HL-60 (cell line): Measurements from ENCODE around the gene ATP10B.
A peak's percentile ranks its signal among the peaks of the same experiment; 100 is the strongest.

Experiments
- POLR2AphosphoS5 ChIP-seq: IDR thresholded peaks from 2 replicates; pipeline ENCODE4 v1.6.1; 2012; ENCODE audit warnings: low read depth
- SPI1 ChIP-seq: IDR thresholded peaks from 2 replicates; pipeline ENCODE4 v1.6.1; 2012; ENCODE audit warnings: low read depth, mild to moderate bottlenecking, borderline replicate concordance
- TF ChIP-seq, protein P1 (sequence below): IDR thresholded peaks from one replicate; pipeline ENCODE4 v1.5.1; 2011; ENCODE audit warnings: low read length, control low read depth, inconsistent platforms; ENCODE audit not compliant: insufficient read depth
- TF ChIP-seq, protein P2 (sequence below): IDR thresholded peaks from 2 replicates; pipeline ENCODE4 v1.6.1; 2012; ENCODE audit warnings: low read depth; ENCODE audit not compliant: insufficient replicate concordance

DNA sequence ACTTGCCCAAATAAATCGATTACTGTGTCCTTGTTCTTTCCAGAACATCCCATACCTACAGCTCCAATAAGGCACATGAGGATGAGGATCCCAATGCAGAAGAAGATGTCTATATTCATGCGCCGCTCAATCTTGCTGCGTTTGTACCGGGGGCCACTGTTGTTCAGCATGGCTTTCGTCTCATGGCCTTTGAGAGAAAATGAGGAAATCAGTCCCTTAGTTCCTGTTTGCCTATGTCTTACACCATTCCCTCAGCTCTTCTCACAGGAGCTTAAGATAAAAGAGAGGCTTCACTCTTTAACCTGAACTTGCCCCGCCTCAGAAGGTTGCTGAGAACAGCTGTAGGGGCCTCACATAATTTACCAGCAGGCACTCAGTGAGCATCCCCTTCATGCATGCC is 211.6 kb downstream of the ATP10B start:
- TF ChIP-seq POLR2AphosphoS5 = no peak
- TF ChIP-seq, protein P1, sequence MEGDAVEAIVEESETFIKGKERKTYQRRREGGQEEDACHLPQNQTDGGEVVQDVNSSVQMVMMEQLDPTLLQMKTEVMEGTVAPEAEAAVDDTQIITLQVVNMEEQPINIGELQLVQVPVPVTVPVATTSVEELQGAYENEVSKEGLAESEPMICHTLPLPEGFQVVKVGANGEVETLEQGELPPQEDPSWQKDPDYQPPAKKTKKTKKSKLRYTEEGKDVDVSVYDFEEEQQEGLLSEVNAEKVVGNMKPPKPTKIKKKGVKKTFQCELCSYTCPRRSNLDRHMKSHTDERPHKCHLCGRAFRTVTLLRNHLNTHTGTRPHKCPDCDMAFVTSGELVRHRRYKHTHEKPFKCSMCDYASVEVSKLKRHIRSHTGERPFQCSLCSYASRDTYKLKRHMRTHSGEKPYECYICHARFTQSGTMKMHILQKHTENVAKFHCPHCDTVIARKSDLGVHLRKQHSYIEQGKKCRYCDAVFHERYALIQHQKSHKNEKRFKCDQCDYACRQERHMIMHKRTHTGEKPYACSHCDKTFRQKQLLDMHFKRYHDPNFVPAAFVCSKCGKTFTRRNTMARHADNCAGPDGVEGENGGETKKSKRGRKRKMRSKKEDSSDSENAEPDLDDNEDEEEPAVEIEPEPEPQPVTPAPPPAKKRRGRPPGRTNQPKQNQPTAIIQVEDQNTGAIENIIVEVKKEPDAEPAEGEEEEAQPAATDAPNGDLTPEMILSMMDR = no peak
- TF ChIP-seq SPI1 = peak; percentile 81; the same call in 1 of the 2 replicates
- TF ChIP-seq, protein P2, sequence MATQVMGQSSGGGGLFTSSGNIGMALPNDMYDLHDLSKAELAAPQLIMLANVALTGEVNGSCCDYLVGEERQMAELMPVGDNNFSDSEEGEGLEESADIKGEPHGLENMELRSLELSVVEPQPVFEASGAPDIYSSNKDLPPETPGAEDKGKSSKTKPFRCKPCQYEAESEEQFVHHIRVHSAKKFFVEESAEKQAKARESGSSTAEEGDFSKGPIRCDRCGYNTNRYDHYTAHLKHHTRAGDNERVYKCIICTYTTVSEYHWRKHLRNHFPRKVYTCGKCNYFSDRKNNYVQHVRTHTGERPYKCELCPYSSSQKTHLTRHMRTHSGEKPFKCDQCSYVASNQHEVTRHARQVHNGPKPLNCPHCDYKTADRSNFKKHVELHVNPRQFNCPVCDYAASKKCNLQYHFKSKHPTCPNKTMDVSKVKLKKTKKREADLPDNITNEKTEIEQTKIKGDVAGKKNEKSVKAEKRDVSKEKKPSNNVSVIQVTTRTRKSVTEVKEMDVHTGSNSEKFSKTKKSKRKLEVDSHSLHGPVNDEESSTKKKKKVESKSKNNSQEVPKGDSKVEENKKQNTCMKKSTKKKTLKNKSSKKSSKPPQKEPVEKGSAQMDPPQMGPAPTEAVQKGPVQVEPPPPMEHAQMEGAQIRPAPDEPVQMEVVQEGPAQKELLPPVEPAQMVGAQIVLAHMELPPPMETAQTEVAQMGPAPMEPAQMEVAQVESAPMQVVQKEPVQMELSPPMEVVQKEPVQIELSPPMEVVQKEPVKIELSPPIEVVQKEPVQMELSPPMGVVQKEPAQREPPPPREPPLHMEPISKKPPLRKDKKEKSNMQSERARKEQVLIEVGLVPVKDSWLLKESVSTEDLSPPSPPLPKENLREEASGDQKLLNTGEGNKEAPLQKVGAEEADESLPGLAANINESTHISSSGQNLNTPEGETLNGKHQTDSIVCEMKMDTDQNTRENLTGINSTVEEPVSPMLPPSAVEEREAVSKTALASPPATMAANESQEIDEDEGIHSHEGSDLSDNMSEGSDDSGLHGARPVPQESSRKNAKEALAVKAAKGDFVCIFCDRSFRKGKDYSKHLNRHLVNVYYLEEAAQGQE = no peak
